Fibroblast of the aortic adventitia (primary cell): Measurements from ENCODE around the gene ZNF613. TPM values are rescaled to one million over a fixed set of nuclear protein-coding genes. Genes with fewer than 3 reads are reported as not detected.

Source experiments
- DNase-seq: peaks from one replicate; pipeline ENCODE4 v3.0.0-alpha.2; 2010; ENCODE audit warnings: low read depth
- H3K4me3 ChIP-seq: 2 replicates; pipeline ENCODE4 v1.5.1; 2011; ENCODE audit warnings: low read depth, mild to moderate bottlenecking, control low read depth, low read length, moderate library complexity
- CTCF ChIP-seq: IDR thresholded peaks from 2 replicates; pipeline ENCODE4 v1.5.1; 2011; ENCODE audit warnings: mild to moderate bottlenecking, low read length, control low read depth, inconsistent platforms; ENCODE audit not compliant: insufficient read depth
- total RNA-seq: library from RNA; depleted of rRNA; stranded (reverse); fragments of >200 nt; gene quantifications from 2 replicates; pipeline ENCODE4 v1.2.3, GENCODE V29; 2012; ENCODE audit warnings: low replicate concordance

The ZNF613 gene
- total RNA-seq = 0.16 and 7.8 TPM in 2 replicates

- peak; percentile 17 for TF ChIP-seq CTCF
Observed at GRCh38 chr19:51926784-51927741, at the start of gene ZNF613. ZNF613 (plus strand) TSS chr19:51927472; CDS start chr19:51936221, 8,749 bp downstream.

GRCh38 chr19:51882518-51882917, 44.8 kb upstream of the ZNF613 start:
- H3K4me3 ChIP-seq = no peak overlapping the region
- no peak for TF ChIP-seq CTCF
- no peak for DNase-seq

More at GRCh38 chr19:51926784-51927741, at the start of gene ZNF613:
- peak; percentile 95 for DNase-seq
- peak within 1 kb of the TSS; percentile 94 for H3K4me3 ChIP-seq

- no peak for TF ChIP-seq CTCF
Observed at GRCh38 chr19:51884713-51885112, 42.6 kb upstream of the ZNF613 start.

GRCh38 chr19:51887522-51888498, 39.5 kb upstream of the ZNF613 start, which contains the start of gene ZNF577:
ZNF577 (minus strand) TSS chr19:51887951; CDS start chr19:51880382, 7,569 bp downstream.
- peak within 1 kb of the TSS; percentile 92 for H3K4me3 ChIP-seq
- TF ChIP-seq CTCF = no peak
- peak; percentile 93 for DNase-seq

More at GRCh38 chr19:51884713-51885112, 42.6 kb upstream of the ZNF613 start:
- DNase-seq = no peak
- no peak overlapping the region for H3K4me3 ChIP-seq

GRCh38 chr19:51889934-51890333, 37.3 kb upstream of the ZNF613 start:
- no peak for TF ChIP-seq CTCF
- H3K4me3 ChIP-seq = no peak overlapping the region
- no peak for DNase-seq

GRCh38 chr19:51891193-51891747, 36.0 kb upstream of the ZNF613 start:
- no peak overlapping the region for H3K4me3 ChIP-seq
- DNase-seq = no peak
- TF ChIP-seq CTCF = no peak
